Memory B cell (primary cell): ENCODE results near the gene C2CD3.

ENCODE experiments used
- ATAC-seq: fragments of 150-1000 bp; cut with Tn5 transposase; 2 replicates; pipeline ENCODE4 v1.10.0; 2021; ENCODE audit warnings: low read depth, mild to moderate bottlenecking, moderate library complexity
- DNase-seq, 2 donors: peaks; one replicate each; pipeline ENCODE4 v3.0.0; 2022; ENCODE audit warnings: low spot score in 2 of 2
- H3K27ac Mint-ChIP-seq: one replicate; pipeline ENCODE4 v1.8.0; 2022; ENCODE audit warnings: mild to moderate bottlenecking, moderate library complexity, mixed read lengths
- H3K27me3 Mint-ChIP-seq: one replicate; pipeline ENCODE4 v1.8.0; 2022; ENCODE audit warnings: mixed read lengths
- H3K36me3 Mint-ChIP-seq: one replicate; pipeline ENCODE4 v1.8.0; 2022; ENCODE audit warnings: mild to moderate bottlenecking, mixed read lengths
- H3K4me1 Mint-ChIP-seq: one replicate; pipeline ENCODE4 v1.8.0; 2022; ENCODE audit warnings: mixed read lengths
- H3K4me3 Mint-ChIP-seq: one replicate; pipeline ENCODE4 v1.8.0; 2022; ENCODE audit warnings: mild to moderate bottlenecking, moderate library complexity, mixed read lengths
- H3K9me3 Mint-ChIP-seq: one replicate; pipeline ENCODE4 v1.8.0; 2022; ENCODE audit warnings: mixed read lengths

C2CD3 gene, protein sequence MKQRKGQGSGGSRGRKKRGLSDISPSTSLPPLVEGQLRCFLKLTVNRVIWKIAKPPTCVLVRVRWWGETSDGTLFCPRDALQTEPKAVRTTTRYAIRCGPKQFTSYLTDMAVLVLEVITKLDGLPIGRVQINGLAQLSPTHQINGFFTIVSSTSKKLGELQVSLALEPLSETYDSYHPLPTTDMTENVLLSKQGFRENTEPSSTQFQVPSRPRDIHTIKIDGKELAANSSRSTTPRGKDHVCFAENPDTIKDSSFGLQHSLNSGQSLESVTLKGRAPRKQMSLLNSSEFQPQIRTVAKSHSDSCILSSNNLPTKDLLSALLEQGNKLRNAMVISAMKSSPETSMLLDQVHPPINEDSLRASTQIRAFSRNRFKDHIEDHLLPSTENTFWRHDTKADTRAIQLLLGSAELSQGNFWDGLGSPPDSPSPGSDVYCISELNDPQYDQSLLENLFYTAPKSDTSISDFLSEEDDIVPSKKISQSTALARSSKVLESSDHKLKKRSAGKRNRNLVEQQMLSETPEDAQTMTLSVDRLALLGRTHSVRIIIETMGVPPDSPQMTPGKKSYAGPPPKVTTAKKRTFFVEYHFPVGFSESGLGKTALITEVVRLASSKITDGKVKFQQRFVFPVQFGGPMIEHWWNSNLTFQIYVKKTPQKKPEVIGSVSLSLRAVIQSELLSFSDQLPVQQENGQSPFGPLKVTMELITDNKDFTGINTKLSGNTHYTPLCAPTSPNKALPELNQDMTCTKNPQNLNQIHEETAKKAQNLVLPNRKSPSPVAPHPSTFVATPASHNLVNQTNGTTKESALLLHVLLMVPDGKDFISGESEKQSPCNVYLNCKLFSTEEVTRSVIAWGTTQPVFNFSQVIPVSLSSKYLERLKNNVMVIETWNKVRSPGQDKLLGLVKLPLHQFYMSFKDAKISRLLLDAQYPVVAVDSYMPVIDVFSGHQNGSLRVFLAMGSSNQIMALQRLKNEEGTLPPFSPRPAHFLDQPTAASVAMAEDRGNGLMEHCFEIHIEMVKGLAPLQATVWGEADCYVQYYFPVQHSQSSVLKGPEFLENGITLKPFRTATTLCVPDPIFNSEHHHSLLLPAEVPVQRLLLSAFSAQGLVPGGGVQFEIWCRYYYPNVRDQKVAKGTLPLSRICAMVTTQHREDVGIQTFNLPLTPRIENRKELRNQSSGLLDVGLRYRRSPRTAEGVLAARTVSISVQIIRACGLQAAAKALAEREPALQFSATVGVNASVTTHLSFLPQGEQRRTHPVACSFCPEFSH (N-terminal part only)

DNA sequence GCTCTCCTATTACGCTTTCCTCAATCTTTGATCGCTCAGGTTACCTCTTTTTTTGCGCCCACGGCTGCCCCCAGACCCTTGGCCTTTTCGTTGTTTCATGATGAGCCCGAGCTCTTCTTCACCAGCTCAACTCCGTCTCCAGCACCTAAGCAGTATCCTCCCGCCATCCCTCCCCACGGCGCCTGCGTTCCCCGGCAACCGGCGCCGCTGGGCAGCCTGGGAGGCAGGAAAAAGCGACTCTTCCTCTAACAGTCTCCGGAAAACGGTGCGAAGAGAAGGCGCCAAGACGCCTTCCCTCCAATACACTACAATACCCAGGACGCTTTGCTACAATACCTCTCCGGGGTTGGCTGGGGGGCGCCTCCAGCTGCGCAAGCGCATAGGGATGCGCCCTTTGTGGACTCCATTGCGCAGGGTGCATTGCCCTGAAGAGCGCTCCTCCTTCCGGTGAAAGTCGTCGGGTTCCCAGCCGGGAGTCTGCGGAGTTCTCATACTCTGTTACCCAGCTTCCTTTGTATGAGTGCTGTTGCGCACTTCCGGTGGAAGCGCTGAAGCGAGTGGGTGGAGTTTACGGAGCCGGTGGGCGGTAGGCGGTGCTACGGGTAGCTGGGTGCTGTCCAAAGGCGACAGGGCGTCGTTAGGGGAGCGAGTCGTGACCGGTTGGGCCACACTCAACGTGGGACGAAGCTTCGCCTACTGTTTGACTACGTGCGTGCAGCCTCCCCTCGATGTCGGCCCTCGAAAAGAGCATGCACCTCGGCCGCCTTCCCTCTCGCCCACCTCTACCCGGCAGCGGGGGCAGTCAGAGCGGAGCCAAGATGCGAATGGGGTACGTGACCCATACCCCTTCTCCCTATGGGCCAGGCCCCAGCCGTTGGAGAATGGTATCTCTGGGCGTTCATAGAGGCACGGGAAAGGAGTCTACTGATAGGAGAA lies at the start of gene C2CD3, which contains the start of gene PPME1:
TSS of gene C2CD3 (minus strand) at position 309 of the 936 bp plus-strand sequence. CDS start at position 99, 210 bp downstream.
TSS of gene PPME1 (plus strand) at position 596 of the 936 bp plus-strand sequence. CDS start at position 729, 133 bp downstream.
- H3K4me1 Mint-ChIP-seq: peaks cover 5% of the 10 kb centered on the region
- ATAC-seq (peak; percentile 93), DNase-seq (peak; percentile 88 to 94)
- H3K4me3 Mint-ChIP-seq: no peak within 1 kb of the TSS
- H3K27me3 Mint-ChIP-seq: no peaks in the 10 kb centered on the region
- H3K9me3 Mint-ChIP-seq: no peaks in the 10 kb centered on the region
- no peak within 1 kb of the TSS for H3K27ac Mint-ChIP-seq
- H3K36me3 Mint-ChIP-seq: peaks cover 5% of the 10 kb centered on the region

DNA sequence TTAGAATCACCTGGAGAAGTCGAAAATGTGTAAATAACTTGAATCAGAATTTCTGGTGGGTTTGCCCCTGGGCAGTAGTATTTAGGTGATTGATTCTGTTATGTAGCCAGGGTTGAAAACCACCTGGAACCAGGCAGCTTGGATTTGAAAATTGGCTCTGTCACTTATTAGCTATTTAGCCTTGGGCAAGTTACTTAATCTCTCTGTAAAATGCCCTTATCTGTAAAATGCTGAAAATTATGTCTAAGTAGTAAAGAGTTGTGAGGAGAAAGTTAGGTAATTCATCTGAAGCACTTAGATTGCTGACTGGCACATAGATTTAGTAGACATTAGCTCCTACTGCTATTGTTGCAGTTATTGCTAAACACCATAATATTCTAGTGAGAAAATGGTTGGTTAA lies 49.6 kb upstream of the C2CD3 start:
- Mint-ChIP-seq H3K4me3 (no peak overlapping the region), H3K36me3 (peaks cover 12% of the 10 kb centered on the region), H3K27me3 (no peaks in the 10 kb centered on the region), H3K27ac (no peak overlapping the region), H3K4me1 (no peaks in the 10 kb centered on the region), H3K9me3 (peaks cover 2% of the 10 kb centered on the region)
- no peak for DNase-seq
- ATAC-seq: no peak

DNA sequence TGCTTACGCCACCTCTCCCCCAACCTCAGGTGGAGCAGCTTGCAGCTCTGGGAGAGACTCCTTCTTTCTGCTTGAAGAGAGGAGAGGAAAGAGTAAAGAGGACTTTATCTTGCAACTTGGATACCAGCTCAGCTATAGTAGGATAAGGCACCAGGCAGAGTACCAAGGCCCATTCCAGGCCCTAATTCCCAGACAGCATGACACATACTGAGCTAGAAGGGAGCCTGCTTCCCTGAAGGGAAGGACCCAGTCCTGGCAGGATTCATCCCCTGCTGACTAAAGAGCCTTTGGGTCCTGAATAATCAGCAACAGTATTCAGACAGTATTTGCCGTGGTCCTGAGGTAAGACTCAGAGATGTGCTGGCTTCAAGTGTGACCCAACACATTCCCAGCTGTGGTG lies 41.7 kb upstream of the C2CD3 start:
- Mint-ChIP-seq H3K27me3 (no peaks in the 10 kb centered on the region), H3K4me1 (no peaks in the 10 kb centered on the region), H3K9me3 (peaks cover 10% of the 10 kb centered on the region), H3K4me3 (no peak overlapping the region), H3K27ac (no peak overlapping the region), H3K36me3 (peaks cover 36% of the 10 kb centered on the region)
- DNase-seq (no peak), ATAC-seq (no peak)

DNA sequence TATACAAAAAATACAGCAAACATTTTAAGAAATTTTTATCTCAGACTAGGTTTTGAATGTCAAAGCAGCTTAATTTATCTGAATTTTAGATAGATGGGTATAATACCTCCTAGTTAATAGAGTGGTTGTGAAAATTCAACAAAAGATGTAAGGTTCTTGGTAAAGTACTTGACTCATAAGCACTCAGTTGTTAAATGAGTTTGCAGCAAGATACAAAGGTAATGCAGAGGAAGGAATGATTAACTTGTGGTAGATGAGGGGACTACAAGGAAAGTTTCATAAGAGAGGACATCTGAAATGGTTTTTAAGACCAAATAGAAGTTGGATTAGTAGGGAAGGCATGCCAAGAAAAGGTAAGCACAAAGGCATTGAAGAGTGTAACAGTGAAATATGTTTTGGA lies 37.7 kb upstream of the C2CD3 start:
- H3K36me3 Mint-ChIP-seq: peaks cover 41% of the 10 kb centered on the region
- ATAC-seq (no peak), DNase-seq (no peak)
- H3K9me3 Mint-ChIP-seq: peaks cover 2% of the 10 kb centered on the region
- H3K27me3 Mint-ChIP-seq: no peaks in the 10 kb centered on the region
- no peak overlapping the region for H3K27ac Mint-ChIP-seq
- H3K4me3 Mint-ChIP-seq: no peak overlapping the region
- no peaks in the 10 kb centered on the region for H3K4me1 Mint-ChIP-seq

DNA sequence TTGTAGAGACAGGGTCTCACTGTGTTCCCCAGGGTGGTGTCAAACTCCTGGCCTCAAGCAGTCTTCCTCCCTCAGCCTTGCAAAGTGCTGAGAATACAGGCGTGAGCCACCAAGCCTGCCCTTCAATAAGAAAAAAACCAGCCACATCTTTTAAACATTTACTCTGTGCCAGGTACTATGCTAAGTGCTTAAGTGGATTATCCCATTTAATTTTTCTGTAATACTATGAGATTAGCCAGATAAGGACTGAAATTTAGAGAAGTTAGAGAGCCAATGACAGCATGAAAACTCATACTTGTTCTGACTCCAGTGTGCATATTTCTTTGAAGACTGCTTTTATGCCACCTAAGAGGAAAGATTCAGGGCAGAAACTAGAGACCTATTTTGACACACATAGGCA lies 35.9 kb upstream of the C2CD3 start:
- H3K27ac Mint-ChIP-seq: no peak overlapping the region
- no peak overlapping the region for H3K4me3 Mint-ChIP-seq
- DNase-seq (no peak), ATAC-seq (no peak)
- no peaks in the 10 kb centered on the region for H3K4me1 Mint-ChIP-seq
- no peaks in the 10 kb centered on the region for H3K27me3 Mint-ChIP-seq
- H3K9me3 Mint-ChIP-seq: no peaks in the 10 kb centered on the region
- peaks cover 38% of the 10 kb centered on the region for H3K36me3 Mint-ChIP-seq

DNA sequence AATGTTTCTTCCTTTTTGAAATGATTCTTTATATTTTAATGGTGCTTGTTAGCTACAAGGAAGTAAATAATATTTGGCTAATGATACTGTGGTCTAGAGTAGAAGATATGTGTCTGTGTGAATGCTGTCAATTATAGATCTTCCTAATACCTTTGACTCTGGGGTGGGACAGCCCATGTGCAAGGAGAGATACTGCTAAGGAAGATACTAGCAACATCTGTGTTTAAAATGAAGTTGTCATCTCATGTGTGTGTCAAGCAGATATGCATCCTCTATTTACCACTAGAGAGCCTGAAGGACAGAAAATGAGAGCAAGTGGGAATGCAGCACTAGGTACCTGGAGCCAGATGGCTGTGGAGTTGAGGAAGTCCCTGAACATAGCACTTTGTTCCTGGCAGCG lies 34.4 kb upstream of the C2CD3 start:
- H3K4me1 Mint-ChIP-seq: no peaks in the 10 kb centered on the region
- no peak for DNase-seq
- no peaks in the 10 kb centered on the region for H3K9me3 Mint-ChIP-seq
- H3K27ac Mint-ChIP-seq: no peak overlapping the region
- H3K4me3 Mint-ChIP-seq: no peak overlapping the region
- ATAC-seq: no peak
- H3K27me3 Mint-ChIP-seq: no peaks in the 10 kb centered on the region
- H3K36me3 Mint-ChIP-seq: peaks cover 34% of the 10 kb centered on the region

DNA sequence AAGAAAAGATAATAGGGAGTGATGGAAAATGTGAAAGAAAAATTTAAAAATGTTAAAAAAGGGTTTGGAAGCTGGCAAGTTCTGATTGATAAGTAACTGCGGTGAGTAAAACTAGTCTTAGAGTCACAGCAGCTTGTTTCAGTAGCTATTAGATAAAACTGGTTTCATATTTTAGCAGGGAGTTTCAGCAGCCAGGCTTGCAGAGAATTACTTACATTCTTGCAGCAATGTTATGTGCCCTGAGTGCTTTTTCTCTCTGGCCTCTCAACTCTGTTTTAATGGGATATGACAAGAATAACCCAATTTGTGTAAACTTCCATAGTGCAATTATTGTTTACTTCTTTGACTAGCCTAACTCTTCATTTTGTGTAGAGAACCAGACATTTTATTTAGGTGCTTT lies 33.9 kb upstream of the C2CD3 start:
- Mint-ChIP-seq H3K27ac (no peak overlapping the region), H3K4me3 (no peak overlapping the region), H3K36me3 (peaks cover 34% of the 10 kb centered on the region), H3K9me3 (no peaks in the 10 kb centered on the region), H3K4me1 (no peaks in the 10 kb centered on the region), H3K27me3 (no peaks in the 10 kb centered on the region)
- DNase-seq: no peak
- ATAC-seq: no peak

DNA sequence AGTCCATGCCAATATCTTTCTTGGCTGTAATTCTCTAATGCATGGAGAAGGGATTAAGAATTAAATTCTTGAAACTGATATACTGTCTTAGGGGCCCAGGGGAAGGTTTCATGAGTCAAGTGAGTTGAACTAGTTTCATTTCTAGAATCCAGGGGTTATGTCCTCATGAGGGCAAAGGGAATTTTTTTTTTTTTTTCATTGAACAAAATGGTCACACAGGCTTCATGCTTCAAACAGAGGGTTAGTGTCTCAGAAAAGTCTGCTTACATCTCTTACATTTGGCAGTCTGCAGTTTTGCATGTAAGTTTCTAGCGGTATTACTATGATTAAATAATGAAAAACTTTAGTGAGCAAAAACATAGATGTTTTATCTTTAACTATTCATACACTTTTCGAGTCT lies 33.2 kb upstream of the C2CD3 start:
- peaks cover 33% of the 10 kb centered on the region for H3K36me3 Mint-ChIP-seq
- H3K9me3 Mint-ChIP-seq: peaks cover 1% of the 10 kb centered on the region
- DNase-seq (no peak), ATAC-seq (no peak)
- H3K27ac Mint-ChIP-seq: no peak overlapping the region
- H3K27me3 Mint-ChIP-seq: no peaks in the 10 kb centered on the region
- H3K4me1 Mint-ChIP-seq: no peaks in the 10 kb centered on the region
- H3K4me3 Mint-ChIP-seq: no peak overlapping the region

DNA sequence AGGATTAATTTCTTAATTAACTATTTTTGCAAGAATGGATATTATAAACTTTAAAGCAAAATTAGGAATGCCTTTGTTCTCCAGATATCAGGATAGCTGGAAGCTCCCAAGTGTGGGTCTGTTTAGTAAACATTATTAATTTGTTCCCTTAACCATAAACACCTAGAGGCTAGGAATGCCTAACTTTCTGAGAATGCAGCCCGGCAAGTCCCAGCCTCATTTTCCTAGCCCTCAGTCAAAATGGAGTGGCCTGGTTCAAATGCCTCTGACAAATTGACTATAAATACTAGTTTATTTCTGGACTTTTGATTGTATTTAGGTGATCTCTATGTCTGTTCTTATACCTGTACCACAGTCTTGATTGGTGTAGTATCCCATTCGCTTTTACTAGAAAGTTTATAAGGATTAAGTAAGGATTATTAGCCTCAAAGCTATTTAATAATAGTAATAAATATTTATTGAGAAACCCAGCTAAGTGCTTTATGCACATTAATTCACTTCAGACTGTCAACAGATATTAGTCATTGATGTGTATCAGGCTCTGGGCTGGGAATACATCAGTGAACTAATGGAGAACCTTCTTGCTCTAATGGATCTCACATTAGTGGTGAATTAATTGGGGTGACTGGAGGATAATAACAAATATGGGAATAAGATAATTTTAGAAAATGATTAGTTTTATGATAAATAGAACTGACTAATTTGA lies 26.1 kb upstream of the C2CD3 start:
- ATAC-seq: no peak
- peaks cover 8% of the 10 kb centered on the region for H3K9me3 Mint-ChIP-seq
- H3K27ac Mint-ChIP-seq: no peak overlapping the region
- no peaks in the 10 kb centered on the region for H3K27me3 Mint-ChIP-seq
- no peaks in the 10 kb centered on the region for H3K4me1 Mint-ChIP-seq
- peaks cover 19% of the 10 kb centered on the region for H3K36me3 Mint-ChIP-seq
- no peak overlapping the region for H3K4me3 Mint-ChIP-seq
- no peak for DNase-seq

DNA sequence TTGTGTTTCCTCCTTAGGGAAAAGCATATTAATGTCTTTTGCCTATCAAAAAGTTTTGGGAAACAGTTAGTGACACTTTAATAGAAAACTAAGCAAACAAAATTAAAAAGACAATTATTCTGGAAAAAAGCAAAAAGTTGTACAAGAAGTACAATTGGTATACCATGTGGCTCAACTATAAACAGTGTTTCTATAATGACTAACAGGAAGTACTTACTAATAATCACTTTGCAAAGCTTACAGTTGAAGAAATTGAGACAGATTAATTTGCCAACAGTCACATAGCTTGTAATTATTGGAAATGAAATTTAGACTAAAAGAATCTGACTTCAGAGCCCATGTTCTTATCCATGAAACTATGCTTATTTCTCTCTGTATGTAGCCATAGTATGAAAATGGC lies 25.0 kb upstream of the C2CD3 start:
- no peak for DNase-seq
- no peaks in the 10 kb centered on the region for H3K27me3 Mint-ChIP-seq
- no peak overlapping the region for H3K27ac Mint-ChIP-seq
- H3K4me1 Mint-ChIP-seq: no peaks in the 10 kb centered on the region
- H3K9me3 Mint-ChIP-seq: peaks cover 8% of the 10 kb centered on the region
- H3K4me3 Mint-ChIP-seq: no peak overlapping the region
- peaks cover 20% of the 10 kb centered on the region for H3K36me3 Mint-ChIP-seq
- no peak for ATAC-seq

DNA sequence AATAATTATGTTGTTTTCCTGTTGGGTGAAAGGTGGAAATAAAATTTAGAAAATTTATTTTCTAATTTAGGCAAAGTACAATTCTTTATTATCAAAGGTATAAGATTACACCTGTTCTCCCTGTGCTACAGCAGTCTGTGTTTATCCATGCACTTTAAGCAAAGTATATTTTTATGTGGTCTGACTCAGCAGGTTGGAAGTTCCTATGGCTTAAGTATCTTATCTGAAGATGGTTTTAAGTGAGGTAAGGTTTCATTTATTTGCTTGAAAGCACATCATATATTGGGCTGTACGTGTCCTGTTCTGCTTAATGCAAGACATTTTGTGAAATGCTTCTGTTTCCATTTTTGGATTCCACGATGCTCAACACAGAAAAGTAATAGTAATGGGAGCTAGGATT lies 14.9 kb upstream of the C2CD3 start:
- H3K27me3 Mint-ChIP-seq: no peaks in the 10 kb centered on the region
- ATAC-seq (no peak), DNase-seq (no peak)
- no peak overlapping the region for H3K27ac Mint-ChIP-seq
- no peak overlapping the region for H3K4me3 Mint-ChIP-seq
- peaks cover 18% of the 10 kb centered on the region for H3K36me3 Mint-ChIP-seq
- H3K9me3 Mint-ChIP-seq: peaks cover 4% of the 10 kb centered on the region
- peaks cover 7% of the 10 kb centered on the region for H3K4me1 Mint-ChIP-seq

DNA sequence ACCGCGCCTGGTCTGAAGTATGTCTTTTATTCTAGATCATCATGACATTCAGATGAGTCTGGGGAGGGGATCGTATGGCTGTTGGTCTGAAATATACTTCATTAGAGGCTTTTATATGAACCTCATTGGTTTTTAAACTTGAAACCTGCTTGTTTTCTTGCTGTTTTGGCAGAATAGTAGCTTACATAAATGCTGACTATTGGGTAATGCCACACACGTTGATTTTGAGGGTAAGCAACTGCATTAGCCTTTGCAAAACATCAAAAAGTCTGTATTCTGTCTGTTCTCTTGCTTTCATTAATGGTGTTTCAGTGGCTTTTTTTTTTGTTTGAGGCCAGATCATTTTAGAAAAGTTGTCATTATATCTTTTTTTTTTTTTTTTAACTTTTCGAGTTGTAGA lies 14.5 kb upstream of the C2CD3 start:
- H3K27ac Mint-ChIP-seq: no peak overlapping the region
- peaks cover 14% of the 10 kb centered on the region for H3K36me3 Mint-ChIP-seq

More for the DNA sequence above, 14.5 kb upstream of the C2CD3 start:
- Mint-ChIP-seq H3K4me1 (peaks cover 7% of the 10 kb centered on the region), H3K27me3 (no peaks in the 10 kb centered on the region), H3K9me3 (peaks cover under 1% of the 10 kb centered on the region), H3K4me3 (no peak overlapping the region)
- ATAC-seq (no peak), DNase-seq (no peak)
